Uterus (tissue), 2 donors: ENCODE data around the gene RHEX.

Source experiments
- CTCF ChIP-seq, 4 experiments: fragments of 200-600 bp in 2 of 4; fragments of 450-650 bp in 2 of 4; sonication (generic) in 2 of 4; IDR thresholded peaks; one replicate each; pipeline ENCODE4 v1.5.1; 2016 to 2019; ENCODE audit warnings: antibody characterized with exemption in 4 of 4, mild to moderate bottlenecking in 2 of 4, moderate library complexity in 1 of 4
- POLR2A ChIP-seq, 2 donors: fragments of 450-650 bp; IDR thresholded peaks; one replicate each; pipeline ENCODE4 v1.6.1; 2016; ENCODE audit warnings: antibody characterized with exemption in 2 of 2, mild to moderate bottlenecking in 1 of 2, moderate library complexity in 1 of 2

DNA sequence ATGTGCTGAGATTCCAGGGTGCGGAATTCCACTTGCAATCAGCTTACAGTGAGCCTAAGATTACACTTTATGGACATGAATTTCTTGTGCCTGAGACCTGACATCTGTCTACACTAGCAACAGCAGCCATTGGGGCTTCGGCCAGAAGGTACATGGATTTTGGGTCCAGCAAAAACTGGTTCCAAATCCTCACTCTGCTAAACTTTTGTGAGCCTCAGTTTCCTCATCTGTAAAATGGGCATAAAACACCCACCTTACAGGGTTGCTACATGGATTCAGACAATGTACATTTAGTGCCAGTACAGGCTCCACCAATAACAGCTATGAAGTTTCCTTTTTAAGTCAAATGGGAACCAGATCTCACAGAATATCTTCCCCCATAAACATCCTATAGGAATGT lies 30.8 kb downstream of the RHEX start:
- TF ChIP-seq POLR2A (IDR thresholded peaks at IDR 0.05) (no peak), CTCF (IDR thresholded peaks at IDR 0.05) (no peak)
